Measurements from ENCODE around the gene COA4.
A peak's percentile ranks its signal among the peaks of the same experiment; 100 is the strongest.
"Not testable (repeated sequence)": the region's sequence is repeated elsewhere in the genome, so short reads cannot be mapped to it uniquely, and the experiment has no call there.

COA4 gene

DNA sequence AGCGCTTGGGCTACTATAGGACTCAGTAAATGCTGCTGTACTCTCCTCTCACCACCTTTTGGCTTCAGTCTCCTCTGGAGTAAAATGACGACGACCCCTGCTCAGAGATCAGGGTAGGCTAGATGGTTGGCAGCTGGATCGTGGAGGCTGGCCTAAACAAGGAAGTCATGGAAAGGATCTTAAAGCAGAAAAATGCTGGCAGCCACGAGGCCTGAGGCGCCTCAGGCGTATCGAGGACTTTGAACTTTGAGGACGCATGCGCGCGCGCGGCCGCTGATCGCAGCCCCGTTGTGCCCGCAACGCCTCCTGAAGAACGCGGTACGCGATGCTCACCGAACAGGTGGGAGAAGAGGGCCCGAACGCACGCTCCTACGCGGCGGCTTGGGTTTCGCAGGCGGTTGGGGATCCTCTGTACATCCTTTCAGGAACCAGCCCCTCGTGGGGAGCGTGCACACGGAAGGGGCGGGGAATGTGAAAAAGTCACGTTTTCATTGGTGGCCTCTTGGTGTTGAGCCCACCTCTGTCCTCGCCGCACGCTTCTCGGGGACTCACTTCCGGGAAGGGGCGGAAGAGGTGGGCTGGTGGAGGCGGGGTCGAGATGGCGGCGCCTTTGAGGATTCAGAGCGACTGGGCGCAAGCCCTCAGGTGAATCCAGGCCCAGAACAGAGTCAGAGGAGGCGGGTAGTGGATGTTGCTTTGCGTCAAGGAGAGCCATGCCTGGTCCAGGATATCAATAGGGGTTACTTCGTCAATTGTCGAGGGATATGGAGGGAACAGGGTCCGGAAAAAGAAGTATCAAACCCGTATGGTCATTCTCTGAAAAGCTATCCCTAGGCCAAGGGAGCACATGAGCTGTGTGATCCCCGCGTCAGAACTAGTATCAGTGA lies at the start of gene COA4, which contains the start of gene PAAF1:
TSS of gene COA4 (minus strand) at position 423 of the 887 bp plus-strand sequence. CDS start 3,468 bp downstream, outside the sequence.
TSS of gene PAAF1 (plus strand) at position 576 of the 887 bp plus-strand sequence. CDS start at position 599, 23 bp downstream.
- peak; percentile 82 to 91 (median 88) for DNase-seq (ENCODE audit: low read depth in 4 of 4, low spot score in 1 of 4)

- DNase-seq (ENCODE audit: low read depth in 4 of 4, low spot score in 1 of 4), result no peak
These were observed 44.5 kb upstream of the COA4 start for GRCh38 chr11:73921180-73921579.

GRCh38 chr11:73916435-73916834 lies 39.8 kb upstream of the COA4 start:
- DNase-seq (ENCODE audit: low read depth in 4 of 4, low spot score in 1 of 4), result no peak

- DNase-seq (ENCODE audit: low read depth in 4 of 4, low spot score in 1 of 4), result no peak
These were observed 37.6 kb upstream of the COA4 start for GRCh38 chr11:73914284-73914683.

DNA sequence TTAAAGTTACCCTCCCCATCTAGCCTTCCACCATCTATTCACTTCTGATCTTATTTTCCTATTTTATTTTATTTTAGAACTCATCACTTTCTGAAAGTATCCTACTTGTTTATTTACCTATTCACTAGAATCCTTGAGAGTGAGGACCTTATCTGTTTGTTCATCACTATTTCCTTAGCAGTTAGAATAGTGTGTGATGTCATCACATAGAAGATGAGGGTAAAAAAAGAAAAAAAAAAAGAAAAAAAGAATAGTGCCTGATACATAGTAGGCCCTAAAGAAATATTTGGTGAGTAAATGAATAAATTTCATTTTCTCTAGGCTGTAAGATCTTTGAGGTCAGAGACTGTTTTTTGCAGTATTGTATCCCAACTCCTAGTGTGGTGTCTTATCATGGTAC lies 36.8 kb upstream of the COA4 start:
- no peak for DNase-seq (ENCODE audit: low read depth in 4 of 4, low spot score in 1 of 4)

GRCh38 chr11:73912026-73912425 lies 35.4 kb upstream of the COA4 start:
- DNase-seq (ENCODE audit: low read depth in 4 of 4, low spot score in 1 of 4), result no peak

- DNase-seq (ENCODE audit: low read depth in 4 of 4, low spot score in 1 of 4), result no peak
These were observed 30.5 kb upstream of the COA4 start for GRCh38 chr11:73907191-73907590.

GRCh38 chr11:73902303-73902702 lies 25.7 kb upstream of the COA4 start:
- no peak for DNase-seq (ENCODE audit: low read depth in 4 of 4, low spot score in 1 of 4)

DNA sequence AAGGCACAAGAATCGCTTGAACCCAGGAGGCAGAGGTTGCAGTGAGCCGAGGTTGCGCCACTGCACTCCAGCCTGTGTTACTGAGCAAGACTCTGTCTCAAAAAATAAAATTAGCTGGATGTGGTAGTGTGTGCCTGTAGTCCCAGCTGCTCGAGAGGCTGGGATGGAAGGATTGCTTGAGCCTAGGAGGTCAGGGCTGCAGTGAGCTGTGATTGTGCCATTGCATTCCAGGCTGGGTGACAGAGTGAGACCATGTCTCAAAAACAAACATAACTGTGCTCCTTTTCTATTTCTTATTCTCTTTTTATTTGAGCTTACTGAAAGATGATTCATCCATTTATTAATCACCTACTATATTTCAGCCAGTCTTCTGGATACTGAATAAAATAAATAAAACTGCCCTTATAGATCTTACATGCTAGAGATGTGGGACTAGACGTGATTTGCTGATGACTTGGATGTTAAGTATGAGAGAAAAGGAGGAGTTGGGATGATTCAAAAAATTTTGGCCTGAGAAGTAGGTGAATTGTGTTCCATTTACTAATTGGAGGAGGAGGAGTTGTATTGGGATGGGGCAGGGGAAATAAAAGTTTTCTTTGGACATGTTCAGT lies 18.2 kb upstream of the COA4 start:
- DNase-seq (ENCODE audit: low read depth in 4 of 4, low spot score in 1 of 4), result no peak

DNA sequence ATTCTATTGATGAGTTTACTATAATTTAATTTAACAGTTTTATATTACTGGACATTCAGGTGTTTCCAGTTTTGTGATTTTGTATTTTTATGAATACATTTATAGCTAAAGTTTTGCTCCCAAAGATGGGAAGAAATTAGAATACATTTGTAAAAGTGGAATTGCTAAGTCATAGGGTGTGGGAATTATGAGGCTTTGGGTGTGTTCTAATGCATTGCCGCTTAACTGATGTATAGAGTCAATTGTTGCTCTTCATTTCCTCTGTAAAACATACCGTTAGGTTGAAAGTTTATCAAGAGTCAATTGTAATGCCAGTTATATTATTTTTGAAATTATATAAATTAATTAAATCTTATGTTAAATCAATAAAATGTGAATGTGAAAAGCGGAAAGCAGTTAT lies 16.4 kb upstream of the COA4 start:
- no peak for DNase-seq (ENCODE audit: low read depth in 4 of 4, low spot score in 1 of 4)

DNA sequence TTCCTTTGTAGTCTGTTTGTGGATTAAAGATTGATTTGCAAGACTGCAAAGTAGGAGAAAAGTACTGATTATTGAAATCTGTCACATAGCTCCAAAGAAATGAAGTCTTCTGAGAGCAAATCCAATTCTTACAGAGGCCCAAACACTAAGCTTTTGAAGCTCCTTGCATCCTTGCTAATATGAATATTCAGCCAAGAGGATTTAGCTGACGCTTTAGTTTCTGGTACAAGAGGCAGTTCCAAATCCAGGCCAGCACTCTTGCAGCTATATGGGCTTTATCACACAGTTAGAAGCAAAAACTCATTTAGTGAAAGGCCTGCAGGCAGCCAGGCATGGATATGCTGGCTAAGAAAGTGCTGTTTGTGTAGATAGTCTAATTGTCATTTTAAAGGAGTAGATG lies 12.9 kb upstream of the COA4 start:
- no peak for DNase-seq (ENCODE audit: low read depth in 4 of 4, low spot score in 1 of 4)

- DNase-seq (ENCODE audit: low read depth in 4 of 4, low spot score in 1 of 4), result no peak
These were observed 12.4 kb upstream of the COA4 start for GRCh38 chr11:73889019-73889418.

GRCh38 chr11:73888244-73888643 lies 11.6 kb upstream of the COA4 start:
- no peak for DNase-seq (ENCODE audit: low read depth in 4 of 4, low spot score in 1 of 4)

DNA sequence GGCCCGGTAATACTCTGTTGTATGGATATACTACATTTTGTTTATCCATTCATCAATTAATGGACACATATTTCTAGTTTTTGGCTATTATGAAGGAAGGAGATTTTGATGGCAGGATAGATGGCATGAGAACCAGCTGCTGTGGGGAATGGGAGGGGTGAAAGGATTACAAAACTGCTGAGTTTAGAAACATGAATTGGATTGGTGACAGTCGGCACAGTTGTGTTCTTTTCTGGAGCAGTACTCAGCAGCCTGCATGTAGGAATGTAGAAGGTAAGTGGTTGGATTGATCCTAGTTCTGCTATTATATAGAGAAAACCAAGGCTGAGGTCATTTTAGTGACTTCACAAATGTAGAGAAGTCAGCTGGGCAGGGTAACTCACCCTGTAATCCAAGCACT lies 7.2 kb upstream of the COA4 start:
- DNase-seq (ENCODE audit: low read depth in 4 of 4, low spot score in 1 of 4), result no peak

DNA sequence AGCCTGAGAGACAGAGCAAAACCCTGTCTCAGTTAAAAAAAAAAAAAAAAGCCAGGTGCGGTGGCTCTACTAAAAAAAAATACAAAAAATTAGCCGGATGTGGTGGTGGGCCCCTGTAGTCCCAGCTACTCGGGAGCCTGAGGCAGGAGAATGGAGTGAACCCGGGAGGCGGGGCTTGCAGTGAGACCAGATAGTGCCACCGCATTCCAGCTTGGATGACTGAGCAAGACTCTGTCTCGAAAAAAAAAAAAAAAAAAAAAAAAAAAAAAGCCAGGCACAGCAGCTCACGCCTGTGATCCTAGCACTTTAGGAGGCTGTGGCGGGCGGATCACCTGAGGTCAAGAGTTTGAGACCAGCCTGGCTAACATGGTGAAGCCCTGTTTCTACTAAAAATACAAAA lies 3.8 kb upstream of the COA4 start:
- DNase-seq (ENCODE audit: low read depth in 4 of 4, low spot score in 1 of 4), result not testable (repeated sequence)

- no peak for DNase-seq (ENCODE audit: low read depth in 4 of 4, low spot score in 1 of 4)
These were observed 2.1 kb upstream of the COA4 start for GRCh38 chr11:73878771-73879170.

- DNase-seq (ENCODE audit: low read depth in 4 of 4, low spot score in 1 of 4), result no peak
These were observed 806 bp downstream of the COA4 start for GRCh38 chr11:73875840-73876239.

GRCh38 chr11:73875380-73875779 lies 1.3 kb downstream of the COA4 start:
- no peak for DNase-seq (ENCODE audit: low read depth in 4 of 4, low spot score in 1 of 4)

DNA sequence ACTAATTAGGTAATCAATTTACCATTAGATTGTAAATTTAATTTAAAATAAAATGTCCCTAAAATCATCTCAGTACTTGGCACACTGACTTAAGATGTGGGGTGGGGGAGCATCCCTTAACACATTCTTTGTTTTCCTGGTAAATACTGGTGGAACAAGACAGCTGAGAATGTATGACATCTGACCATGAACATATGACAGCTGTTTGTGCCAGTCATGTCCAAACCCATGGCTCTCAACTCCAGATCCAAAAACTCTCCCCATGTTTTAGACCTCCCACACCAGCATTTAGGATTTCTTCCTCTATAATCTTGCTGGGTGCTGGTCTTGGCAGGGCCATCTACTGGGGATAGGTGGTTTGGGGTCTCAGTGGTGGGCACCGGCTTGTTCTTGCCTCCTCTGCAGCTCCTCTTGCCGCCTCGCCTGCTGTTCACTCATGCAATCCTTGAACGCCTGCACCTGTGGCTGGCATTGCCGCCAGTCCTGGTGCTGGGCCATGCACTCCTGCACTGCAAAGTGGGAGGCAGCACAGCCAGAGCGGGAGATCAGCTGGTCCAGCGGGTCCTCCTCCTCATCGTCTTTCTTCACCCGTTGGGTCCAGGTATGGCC lies 3.8 kb downstream of the COA4 start:
- no peak for DNase-seq (ENCODE audit: low read depth in 4 of 4, low spot score in 1 of 4)

- DNase-seq (ENCODE audit: low read depth in 4 of 4, low spot score in 1 of 4), result no peak
These were observed 6.4 kb downstream of the COA4 start for GRCh38 chr11:73870261-73870660.

DNA sequence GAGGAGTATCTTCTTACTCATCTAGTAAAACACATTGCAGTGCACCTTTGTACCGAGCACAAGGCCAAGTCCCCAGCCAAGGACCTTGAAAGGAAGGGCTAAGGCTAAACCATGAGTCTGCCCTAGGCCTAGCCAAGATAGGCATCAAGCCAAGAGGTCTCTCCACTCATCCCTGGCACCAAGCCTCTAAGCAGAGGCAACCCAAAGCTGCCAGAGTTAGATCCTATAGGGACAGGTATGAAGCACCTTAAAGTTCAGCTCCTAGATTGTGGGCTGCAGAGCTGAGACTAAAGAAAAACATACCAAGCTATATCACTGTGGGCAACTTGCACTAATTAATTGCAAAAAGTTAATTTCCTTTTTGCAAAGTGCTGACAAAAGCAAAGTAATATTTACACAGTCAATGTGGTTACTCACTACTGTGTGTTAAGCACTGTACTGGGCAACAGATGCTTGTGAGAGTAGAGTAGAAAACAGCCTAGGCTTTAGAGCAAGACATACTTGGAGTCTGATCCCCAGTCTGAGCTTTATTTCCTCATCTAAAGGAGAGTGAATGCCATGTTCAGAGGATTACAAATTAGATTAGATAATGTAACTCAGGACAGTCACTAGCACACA lies 7.2 kb downstream of the COA4 start:
- no peak for DNase-seq (ENCODE audit: low read depth in 4 of 4, low spot score in 1 of 4)

- DNase-seq (ENCODE audit: low read depth in 4 of 4, low spot score in 1 of 4), result no peak
These were observed 10.1 kb downstream of the COA4 start for GRCh38 chr11:73866586-73866996.
